ENCODE results near the gene ADCY10.

- TF ChIP-seq CTCF (IDR thresholded peaks at IDR 0.05) (no peak), POLR2A (IDR thresholded peaks at IDR 0.05) (no peak)
Measured at GRCh38 chr1:167763525-167764220, 150.3 kb downstream of the ADCY10 start.

Data from adrenal gland (tissue), 5 donors.